Panc1 (cell line): Measurements from ENCODE around the gene DCST2. TPM values are rescaled to one million over a fixed set of nuclear protein-coding genes. Genes with fewer than 3 reads are reported as not detected.

Experiments
- ATAC-seq: fragments of 200-7000 bp; cut with Tn5 transposase; 2 replicates; pipeline ENCODE4 v1.9.1; 2020; ENCODE audit warnings: mild to moderate bottlenecking, moderate library complexity
- BruUV-seq: library from RNA; stranded (reverse); fragments of 400-500 nt; replicated peaks from 2 replicates; lab custom pipeline; 2021; lab: Mats Ljungman, UMichigan
- CTCF ChIA-PET: fragments of 300-600 bp; sonication (Branson Sonifier 250); formaldehyde crosslinking; loops from one replicate; lab custom pipeline; 2022; ENCODE audit warnings: antibody characterized with exemption; lab: Charles Lee
- POLR2A ChIA-PET: fragments of 300-600 bp; sonication (Branson Sonifier 250); formaldehyde crosslinking; loops from one replicate; lab custom pipeline; 2022; ENCODE audit warnings: antibody characterized with exemption; lab: Charles Lee
- DNase-seq: peaks from one replicate; pipeline ENCODE4 v3.0.0-alpha.2; 2010; ENCODE audit warnings: low read depth, low spot score
- H3K27ac ChIP-seq: 2 replicates; pipeline ENCODE4 v1.5.1; 2011; ENCODE audit warnings: mild to moderate bottlenecking, low read length, inconsistent platforms
- H3K27me3 ChIP-seq: fragments of 200-500 bp; sonication (Bioruptor generic); 2 replicates; pipeline ENCODE4 v1.6.0; 2014; ENCODE audit warnings: low read length, inconsistent platforms; ENCODE audit not compliant: control insufficient read depth, insufficient read depth
- H3K36me3 ChIP-seq: fragments of 200-500 bp; sonication (Bioruptor generic); 2 replicates; pipeline ENCODE4 v1.5.1; 2014; ENCODE audit warnings: inconsistent platforms, mild to moderate bottlenecking, low read length, moderate library complexity; ENCODE audit not compliant: control insufficient read depth, insufficient read depth
- H3K4me1 ChIP-seq: 2 replicates; pipeline ENCODE4 v1.5.1; 2011; ENCODE audit warnings: inconsistent platforms, mild to moderate bottlenecking, low read length, moderate library complexity; ENCODE audit not compliant: control insufficient read depth, insufficient read depth
- H3K4me3 ChIP-seq, 2 experiments: 2 replicates each; pipeline ENCODE4 v1.5.1; 2011 to 2012; ENCODE audit warnings: low read depth in 2 of 2, low read length in 2 of 2, mild to moderate bottlenecking in 2 of 2, inconsistent platforms in 1 of 2, moderate library complexity in 1 of 2
- H3K9me3 ChIP-seq: fragments of 200-500 bp; sonication (Bioruptor generic); 2 replicates; pipeline ENCODE4 v1.5.1; 2014; ENCODE audit warnings: low read depth, mild to moderate bottlenecking, inconsistent platforms, low read length, moderate library complexity; ENCODE audit not compliant: control insufficient read depth, insufficient read depth
- CTCF ChIP-seq: fragments of 450-650 bp; IDR thresholded peaks from 2 replicates; pipeline ENCODE4 v1.5.1; 2017; ENCODE audit warnings: mild to moderate bottlenecking
- POLR2AphosphoS5 ChIP-seq: IDR thresholded peaks from 2 replicates; pipeline ENCODE4 v1.6.1; 2012; ENCODE audit warnings: mild to moderate bottlenecking, low read depth, low read length, moderate library complexity
- REST ChIP-seq, 2 experiments: IDR thresholded peaks; 2 replicates each; pipeline ENCODE4 v1.6.1; 2011 to 2012; ENCODE audit warnings: low read depth in 2 of 2, control low read depth in 1 of 2, low read length in 1 of 2, mild to moderate bottlenecking in 1 of 2, moderate library complexity in 1 of 2; ENCODE audit not compliant: insufficient read depth in 1 of 2
- SIN3A ChIP-seq: IDR thresholded peaks from 2 replicates; pipeline ENCODE4 v1.6.1; 2012; ENCODE audit warnings: low read depth, mild to moderate bottlenecking, low read length, moderate library complexity, borderline replicate concordance; ENCODE audit not compliant: insufficient read depth
- TCF7L2 ChIP-seq: IDR thresholded peaks from 2 replicates; pipeline ENCODE4 v1.6.1; 2011; ENCODE audit warnings: mild to moderate bottlenecking, low read depth, low read length, inconsistent platforms
- in situ Hi-C: cut with HindIII; loops from 2 replicates; pipeline ENCODE4 v1.10.0; 2016; ENCODE audit warnings: low sequenced_read_pairs, low pct_unique_long_range_greater_than_20kb
- intact Hi-C: fragments of 100-400 bp; cut with micrococcal nuclease; formaldehyde crosslinking; loops from one replicate; pipeline ENCODE4 v1.10.0; 2022; ENCODE audit not compliant: unreplicated experiment
- total RNA-seq: library from RNA; stranded (reverse); gene quantifications from one replicate; pipeline ENCODE4 v1.2.1, GENCODE V29; 2021; ENCODE audit not compliant: unreplicated experiment

Gene DCST2
- total RNA-seq, 1 experiment from 2014 or later, result 0.13 TPM

- Histone ChIP-seq H3K9me3 (no peaks in the 10 kb centered on the region), H3K36me3 (no peaks in the 10 kb centered on the region), H3K27ac (no peak overlapping the region), H3K4me3 (no peak overlapping the region), H3K4me1 (no peaks in the 10 kb centered on the region), H3K27me3 (no peaks in the 10 kb centered on the region)
- ChIA-PET POLR2A (no interaction called here), CTCF (interaction anchor here (0.6 kb wide), 2 partner anchors 14 to 32 kb away, joined by 3 read pairs; no protein-coding TSS in a partner anchor)
- no TSS peak for BruUV-seq
- ATAC-seq (no peak), DNase-seq (no peak)
- intact Hi-C loops (no loop called here), in situ Hi-C loops (no loop called here)
- TF ChIP-seq SIN3A (no peak), REST (IDR thresholded peaks at IDR 0.05; ENCODE audit: insufficient read depth in 1 of 2, low read depth in 2 of 2, low read length in 1 of 2) (no peak), TCF7L2 (no peak), POLR2AphosphoS5 (no peak), CTCF (no peak)
These were observed 5.2 kb upstream of the DCST2 start for GRCh38 chr1:155038602-155039307.

- ChIA-PET POLR2A (no interaction called here), CTCF (interaction anchor here (0.6 to 0.7 kb wide), 3 partner anchors 15 to 36 kb away, joined by 3 to 7 read pairs (median 3); no protein-coding TSS in a partner anchor)
- Histone ChIP-seq H3K27ac (no peak overlapping the region), H3K4me1 (no peaks in the 10 kb centered on the region), H3K36me3 (no peaks in the 10 kb centered on the region), H3K9me3 (no peaks in the 10 kb centered on the region), H3K4me3 (no peak overlapping the region), H3K27me3 (no peaks in the 10 kb centered on the region)
- TF ChIP-seq POLR2AphosphoS5 (no peak), SIN3A (no peak), CTCF (no peak), REST (IDR thresholded peaks at IDR 0.05; ENCODE audit: insufficient read depth in 1 of 2, low read depth in 2 of 2, low read length in 1 of 2) (no peak), TCF7L2 (no peak)
- no peak for ATAC-seq
- no TSS peak for BruUV-seq
- in situ Hi-C loops (no loop called here), intact Hi-C loops (no loop called here)
- DNase-seq, result no peak
These were observed 4.4 kb upstream of the DCST2 start for GRCh38 chr1:155037851-155038441.
